SK-N-SH (cell line): Measurements from ENCODE around the gene MVB12A. TPM values are rescaled to one million over a fixed set of nuclear protein-coding genes. Genes with fewer than 3 reads are reported as not detected.

ENCODE experiments used
- CTCF ChIA-PET: fragments of 300-600, 350-600 bp; formaldehyde crosslinking; extraction: SDS; loops from one replicate; lab custom pipeline; 2021; lab: Yijun Ruan, JAX
- POLR2A ChIA-PET: fragments of 350-600 bp; sonication (Branson Sonifier 250); formaldehyde crosslinking; extraction: SDS; loops from one replicate; lab custom pipeline; 2020; ENCODE audit warnings: antibody characterized with exemption, inconsistent platforms; lab: Yijun Ruan, JAX
- DNase-seq: peaks from one replicate; pipeline ENCODE4 v3.0.0; 2012
- H2AFZ ChIP-seq: fragments of 200-600 bp; sonication (generic); 2 replicates; pipeline ENCODE4 v1.8.1; 2016; ENCODE audit warnings: antibody characterized with exemption, mild to moderate bottlenecking, low read depth
- H3F3A ChIP-seq: fragments of 200-600 bp; sonication (generic); replicated peaks from 2 replicates; pipeline ENCODE3; 2016; ENCODE audit warnings: antibody characterized with exemption, mild to moderate bottlenecking; ENCODE audit not compliant: insufficient read depth
- H3K27ac ChIP-seq, 2 experiments: fragments of 200-500 bp in 1 of 2; fragments of 200-600 bp in 1 of 2; sonication (Bioruptor generic) in 1 of 2; sonication (generic), shearing (Covaris generic) in 1 of 2; 2 replicates each; pipeline versions ENCODE4 v1.5.1 to v1.6.1; 2014 to 2016; ENCODE audit warnings: low read depth in 2 of 2, inconsistent platforms in 1 of 2, low read length in 1 of 2, mild to moderate bottlenecking in 1 of 2, mixed read lengths in 1 of 2
- H3K27me3 ChIP-seq: fragments of 200-600 bp; sonication (generic), shearing (Covaris generic); 2 replicates; pipeline ENCODE4 v1.6.1; 2016; ENCODE audit warnings: mixed run types; ENCODE audit not compliant: insufficient read depth
- H3K36me3 ChIP-seq, 2 experiments: fragments of 200-500 bp in 1 of 2; fragments of 200-600 bp in 1 of 2; sonication (Bioruptor generic) in 1 of 2; sonication (generic) in 1 of 2; replicated peaks in 1 of 2; 2 replicates each; pipeline versions ENCODE3 to v1.5.1; 2014 to 2016; ENCODE audit warnings: low read length in 1 of 2, mild to moderate bottlenecking in 1 of 2; ENCODE audit not compliant: insufficient read depth in 2 of 2, control insufficient read depth in 1 of 2
- H3K4me1 ChIP-seq, 2 experiments: fragments of 200-500 bp in 1 of 2; fragments of 200-600 bp in 1 of 2; sonication (Bioruptor generic) in 1 of 2; sonication (generic), shearing (Covaris generic) in 1 of 2; 2 replicates each; pipeline versions ENCODE4 v1.5.1 to v1.6.1; 2014 to 2016; ENCODE audit warnings: low read depth in 1 of 2, low read length in 1 of 2, mixed run types in 1 of 2; ENCODE audit not compliant: insufficient read depth in 2 of 2, control insufficient read depth in 1 of 2
- H3K4me2 ChIP-seq: fragments of 200-600 bp; sonication (generic), shearing (Covaris generic); 2 replicates; pipeline ENCODE4 v1.6.1; 2017; ENCODE audit warnings: mixed run types
- H3K4me3 ChIP-seq, 2 experiments: fragments of 200-500 bp in 1 of 2; fragments of 200-600 bp in 1 of 2; sonication (Bioruptor generic) in 1 of 2; sonication (generic), shearing (Covaris generic) in 1 of 2; 2 replicates each; pipeline versions ENCODE4 v1.5.1 to v1.8.1; 2014 to 2016; ENCODE audit warnings: low read depth in 2 of 2, inconsistent platforms in 1 of 2, low read length in 1 of 2, mild to moderate bottlenecking in 1 of 2, mixed read lengths in 1 of 2, moderate library complexity in 1 of 2
- H3K79me2 ChIP-seq: fragments of 200-600 bp; sonication (generic); 2 replicates; pipeline ENCODE4 v1.8.1; 2017; ENCODE audit warnings: mild to moderate bottlenecking; ENCODE audit not compliant: insufficient read depth
- H3K9ac ChIP-seq: fragments of 200-600 bp; sonication (generic); 2 replicates; pipeline ENCODE4 v1.6.1; 2017; ENCODE audit warnings: mixed run types
- H3K9me2 ChIP-seq: fragments of 200-600 bp; sonication (generic); 2 replicates; pipeline ENCODE4 v1.6.1; 2017; ENCODE audit warnings: mixed run types
- H3K9me3 ChIP-seq: fragments of 200-600 bp; sonication (generic); 2 replicates; pipeline ENCODE4 v1.6.1; 2017; ENCODE audit warnings: mixed run types, mild to moderate bottlenecking, moderate library complexity
- H4K20me1 ChIP-seq: fragments of 200-600 bp; sonication (generic); 2 replicates; pipeline ENCODE4 v1.6.1; 2017; ENCODE audit warnings: mild to moderate bottlenecking, mixed run types; ENCODE audit not compliant: insufficient read depth
- CHD2 ChIP-seq: fragments of 150-350 bp; IDR thresholded peaks from 2 replicates; pipeline ENCODE4 v1.6.1; 2018; ENCODE audit warnings: low read length; ENCODE audit not compliant: partially characterized antibody
- ELF1 ChIP-seq: IDR thresholded peaks from 2 replicates; pipeline ENCODE4 v1.4.0; 2012
- EP300 ChIP-seq, 2 experiments: IDR thresholded peaks; 2 replicates each; pipeline versions ENCODE4 v1.4.0 to v1.6.1; 2012; ENCODE audit warnings: borderline replicate concordance in 1 of 2, low read depth in 1 of 2, low read length in 1 of 2
- FOSL2 ChIP-seq: IDR thresholded peaks from 2 replicates; pipeline ENCODE4 v1.4.0; 2012; ENCODE audit warnings: low read depth, mild to moderate bottlenecking, moderate library complexity, borderline replicate concordance
- FOXM1 ChIP-seq: IDR thresholded peaks from 2 replicates; pipeline ENCODE4 v1.4.0; 2012; ENCODE audit warnings: low read depth, mild to moderate bottlenecking
- GABPA ChIP-seq: IDR thresholded peaks from 2 replicates; pipeline ENCODE4 v1.4.0; 2012; ENCODE audit warnings: low read depth, mild to moderate bottlenecking
- GATA2 ChIP-seq: sonication (generic); formaldehyde crosslinking; IDR thresholded peaks from 2 replicates; pipeline ENCODE4 v1.5.0; 2020; ENCODE audit warnings: mild to moderate bottlenecking, missing genetic modification reagents
- MAX ChIP-seq: IDR thresholded peaks from 2 replicates; pipeline ENCODE4 v1.4.0; 2012; ENCODE audit warnings: low read depth
- POLR2AphosphoS5 ChIP-seq: IDR thresholded peaks from 2 replicates; pipeline ENCODE4 v1.6.1; 2012; ENCODE audit warnings: low read depth, low read length
- RFX5 ChIP-seq: IDR thresholded peaks from 2 replicates; pipeline ENCODE4 v1.6.1; 2012; ENCODE audit warnings: mild to moderate bottlenecking, improper control_type of control experiment, low read length
- SMC3 ChIP-seq: IDR thresholded peaks from 2 replicates; pipeline ENCODE4 v1.6.1; 2012; ENCODE audit warnings: low read depth, low read length, improper control_type of control experiment
- USF1 ChIP-seq: IDR thresholded peaks from 2 replicates; pipeline ENCODE4 v1.4.0; 2012; ENCODE audit warnings: low read depth, borderline replicate concordance
- YY1 ChIP-seq: IDR thresholded peaks from 2 replicates; pipeline ENCODE4 v1.4.0; 2012; ENCODE audit warnings: low read depth, mild to moderate bottlenecking
- WGBS: methylation state at CpG from one replicate; pipeline ENCODE4 v1.1.6; 2017; ENCODE audit warnings: low lambda C conversion rate; 5-methylcytosine and 5-hydroxymethylcytosine counted together
- polyA plus RNA-seq, 3 experiments: library from polyadenylated mRNA; depleted of rRNA; stranded (reverse); fragments of >200 nt; gene quantifications; 2 replicates each; pipeline ENCODE4 v1.2.3, GENCODE V29; 2012

Gene MVB12A
- polyA plus RNA-seq, 1 of the 3 experiments (the other 2 are of a cell fraction): 63.9 TPM

GRCh38 chr19:17466487-17466850 lies 46.6 kb downstream of the MVB12A start:
- H3K4me2 ChIP-seq: no peak overlapping the region

GRCh38 chr19:17467471-17468301 lies 47.8 kb downstream of the MVB12A start:
- H4K20me1 ChIP-seq: no peaks in the 10 kb centered on the region; the same call in 1 of the 2 replicates
- H2AFZ ChIP-seq: no peak overlapping the region
- H3F3A ChIP-seq: peaks cover 3% of the 10 kb centered on the region
- no peak overlapping the region for H3K27ac ChIP-seq
- no peak overlapping the region for H3K4me3 ChIP-seq
- H3K9ac ChIP-seq: no peak overlapping the region
- H3K4me2 ChIP-seq: no peak overlapping the region
- no peaks in the 10 kb centered on the region for H3K36me3 ChIP-seq
- H3K4me1 ChIP-seq: peaks cover 6 to 17% of the 10 kb centered on the region in 2 experiments; a peak in 3 of 4 replicates
- CTCF ChIA-PET: interaction anchor here (0.6 to 3.3 kb wide), 13 partner anchors 10 to 728 kb away, joined by 3 to 11 read pairs (median 4); partner anchors contain the start of genes CCDC194, KCNN1 and TMEM221
- H3K27me3 ChIP-seq: 0 out of 2 replicates have a peak, but pooled peaks cover under 1% of the 10 kb centered on the region
- POLR2A ChIA-PET: no interaction called here
- no peaks in the 10 kb centered on the region for H3K9me3 ChIP-seq
- H3K9me2 ChIP-seq: no peaks in the 10 kb centered on the region
- peaks cover 19% of the 10 kb centered on the region for H3K79me2 ChIP-seq
- 87% methylated on average over 10 of the region's 12 CpGs for WGBS
- TF ChIP-seq GATA2 (CRISPR knock-in tag) (no peak), GABPA (no peak), USF1 (no peak), FOSL2 (no peak)
- no peak for DNase-seq

More at GRCh38 chr19:17466487-17466850, 46.6 kb downstream of the MVB12A start:
- Histone ChIP-seq H3K79me2 (peaks cover 7% of the 10 kb centered on the region; the same call in 1 of the 2 replicates), H3K4me3 (0 out of 4 replicates have a peak overlapping the region, but pooled peaks of 1 of the 2 experiments have one; percentile 20), H3K9ac (no peak overlapping the region), H3K4me1 (peaks cover 6 to 13% of the 10 kb centered on the region in 2 experiments; a peak in 3 of 4 replicates), H3K9me3 (no peaks in the 10 kb centered on the region), H4K20me1 (no peaks in the 10 kb centered on the region), H2AFZ (no peak overlapping the region), H3K36me3 (no peaks in the 10 kb centered on the region), H3F3A (peaks cover 3% of the 10 kb centered on the region), H3K9me2 (no peaks in the 10 kb centered on the region), H3K27ac (no peak overlapping the region), H3K27me3 (peaks cover 9% of the 10 kb centered on the region; the same call in 1 of the 2 replicates)
- 31% methylated on average over 6 of the region's 6 CpGs for WGBS
- ChIA-PET POLR2A (interaction anchor here (0.6 kb wide), 1 partner anchor 275 kb away, joined by 4 read pairs; no protein-coding TSS in a partner anchor), CTCF (interaction anchor here (0.6 to 3.3 kb wide), 22 partner anchors 9 to 704 kb away, joined by 3 to 22 read pairs (median 4); partner anchors contain the start of genes CCDC194, MVB12A and TMEM221)
- no peak for DNase-seq
- no peak for TF ChIP-seq RFX5
- no peak for TF ChIP-seq MAX
- TF ChIP-seq YY1: no peak
- TF ChIP-seq CHD2: no peak
- no peak for TF ChIP-seq POLR2AphosphoS5
- no peak for TF ChIP-seq EP300 (IDR thresholded peaks at IDR 0.05; ENCODE audit: borderline replicate concordance in 1 of 2, low read depth in 1 of 2, low read length in 1 of 2)
- no peak for TF ChIP-seq ELF1
- TF ChIP-seq SMC3: no peak
- TF ChIP-seq FOXM1: no peak
